Activated T-cell treated with anti-CD3 and anti-CD28 coated beads, Interleukin-2, amount 50 U/mL, for 4 hours (primary cell): ENCODE measurements around the gene HFM1. TPM values are rescaled to one million over a fixed set of nuclear protein-coding genes. Genes with fewer than 3 reads are reported as not detected.

Source experiments
- ATAC-seq, 2 donors: fragments of 200-7000 bp; cut with Tn5 transposase; one replicate each; pipeline ENCODE4 v1.10.0; 2021
- DNase-seq: peaks from one replicate; pipeline ENCODE4 v3.0.0-alpha.2; 2020
- H3K27me3 Mint-ChIP-seq: one replicate; pipeline ENCODE4 v1.8.0; 2021; ENCODE audit warnings: low read depth, mixed read lengths
- H3K36me3 Mint-ChIP-seq: one replicate; pipeline ENCODE4 v1.8.0; 2022; ENCODE audit warnings: mixed read lengths; ENCODE audit not compliant: insufficient read depth
- H3K4me1 Mint-ChIP-seq: one replicate; pipeline ENCODE4 v1.8.0; 2021; ENCODE audit warnings: low read depth, mixed read lengths
- H3K4me3 Mint-ChIP-seq: one replicate; pipeline ENCODE4 v1.8.0; 2021; ENCODE audit warnings: mild to moderate bottlenecking, moderate library complexity, mixed read lengths
- H3K9me3 Mint-ChIP-seq: one replicate; pipeline ENCODE4 v1.8.0; 2021; ENCODE audit warnings: mixed read lengths
- total RNA-seq, 3 donors: library from RNA; stranded (reverse); gene quantifications; one replicate each; pipeline ENCODE4 v1.2.1, GENCODE V29; 2021

The HFM1 gene
- total RNA-seq, 3 donors from 2014 or later, result 0.10 to 0.11 TPM; not detected in 1

DNA sequence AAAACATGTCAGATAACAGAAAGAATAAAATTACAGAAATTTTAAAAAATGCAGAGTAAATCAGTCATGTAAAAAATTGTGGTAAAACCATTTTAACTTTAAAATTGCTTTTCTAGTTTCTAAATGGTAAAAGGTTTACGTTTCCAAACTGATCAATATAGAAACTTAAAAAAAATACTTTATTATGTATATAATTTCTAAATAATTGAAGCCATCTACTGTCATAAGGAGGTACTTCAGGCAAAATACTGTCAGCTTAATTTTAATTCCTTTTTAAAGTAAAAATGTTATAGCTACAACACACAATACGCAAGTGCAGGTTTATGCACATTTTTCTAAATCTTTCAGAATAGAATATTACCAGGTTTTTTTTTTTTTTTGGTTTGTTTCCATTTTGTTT, 159.9 kb downstream of the HFM1 start:
- Mint-ChIP-seq H3K4me1 (no peaks in the 10 kb centered on the region), H3K27me3 (peaks cover 9% of the 10 kb centered on the region), H3K9me3 (no peaks in the 10 kb centered on the region), H3K36me3 (no peaks in the 10 kb centered on the region), H3K4me3 (no peak overlapping the region)
- DNase-seq, result no peak
- ATAC-seq, result no peak

DNA sequence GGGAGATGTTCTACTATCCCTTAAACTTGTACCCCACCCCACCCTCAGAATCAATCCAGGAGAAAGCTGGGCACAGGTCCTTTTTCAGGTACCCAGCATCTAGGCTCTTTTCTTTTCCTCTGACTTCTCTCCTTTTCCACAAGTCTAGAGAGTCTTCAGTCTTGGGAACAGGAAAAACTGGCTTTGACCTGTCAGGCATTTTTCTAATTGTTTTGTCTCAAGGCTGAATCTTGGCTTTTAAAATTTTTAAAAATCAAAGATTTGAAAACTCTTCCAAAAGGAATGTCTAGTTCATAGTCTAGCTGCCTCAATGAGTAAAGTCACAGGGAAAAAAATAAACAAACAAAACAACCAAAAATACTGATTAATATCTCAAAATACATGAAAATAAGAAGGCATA, 161.5 kb downstream of the HFM1 start:
- H3K4me1 Mint-ChIP-seq, result no peaks in the 10 kb centered on the region
- ATAC-seq (no peak), DNase-seq (no peak)
- H3K36me3 Mint-ChIP-seq, result no peaks in the 10 kb centered on the region
- H3K9me3 Mint-ChIP-seq, result no peaks in the 10 kb centered on the region
- H3K27me3 Mint-ChIP-seq, result peaks cover 2% of the 10 kb centered on the region
- no peak overlapping the region for H3K4me3 Mint-ChIP-seq

DNA sequence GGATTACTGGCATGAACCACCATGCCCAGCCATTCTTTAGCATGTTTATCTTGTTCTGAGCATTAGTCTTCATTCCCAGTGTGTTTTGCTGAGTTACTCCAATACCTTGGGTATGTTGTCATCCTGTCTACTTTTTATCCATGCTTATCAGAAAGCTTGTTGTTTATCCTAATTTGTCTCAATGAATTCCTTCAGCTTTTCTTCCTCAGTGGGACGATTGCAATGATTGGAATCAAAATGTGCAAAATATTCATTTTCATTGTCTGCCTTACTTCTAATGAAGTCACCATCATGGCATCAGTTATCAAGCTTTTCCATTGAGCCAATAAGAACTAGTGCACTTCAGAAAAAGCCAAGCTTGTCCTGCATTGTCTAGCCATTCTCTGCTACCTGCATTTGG, 170.5 kb downstream of the HFM1 start:
- no peaks in the 10 kb centered on the region for H3K4me1 Mint-ChIP-seq
- DNase-seq (no peak), ATAC-seq (no peak)
- no peak overlapping the region for H3K4me3 Mint-ChIP-seq
- H3K27me3 Mint-ChIP-seq, result peaks cover 9% of the 10 kb centered on the region
- no peaks in the 10 kb centered on the region for H3K9me3 Mint-ChIP-seq
- no peaks in the 10 kb centered on the region for H3K36me3 Mint-ChIP-seq

DNA sequence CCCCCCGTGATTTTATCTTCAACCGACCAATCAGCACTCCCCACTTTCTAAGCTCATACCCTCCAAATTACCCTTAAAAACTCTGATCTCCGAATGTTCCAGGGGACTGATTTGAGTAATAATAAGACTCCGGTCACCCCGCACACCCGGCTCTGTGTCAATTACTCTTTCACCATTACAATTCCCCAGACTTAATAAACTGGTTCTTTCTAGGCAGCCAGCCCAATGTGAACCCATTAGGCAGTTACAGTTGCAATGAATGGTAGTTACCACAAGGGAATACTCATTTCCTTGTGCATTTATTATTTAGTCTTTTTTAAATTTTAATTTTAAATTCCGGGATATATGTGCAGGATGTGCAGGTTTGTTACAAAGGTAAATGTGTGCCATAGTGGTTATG, 177.9 kb downstream of the HFM1 start:
- Mint-ChIP-seq H3K27me3 (peaks cover 2% of the 10 kb centered on the region), H3K9me3 (no peaks in the 10 kb centered on the region), H3K36me3 (no peaks in the 10 kb centered on the region), H3K4me1 (no peaks in the 10 kb centered on the region), H3K4me3 (no peak overlapping the region)
- DNase-seq (no peak), ATAC-seq (no peak)

DNA sequence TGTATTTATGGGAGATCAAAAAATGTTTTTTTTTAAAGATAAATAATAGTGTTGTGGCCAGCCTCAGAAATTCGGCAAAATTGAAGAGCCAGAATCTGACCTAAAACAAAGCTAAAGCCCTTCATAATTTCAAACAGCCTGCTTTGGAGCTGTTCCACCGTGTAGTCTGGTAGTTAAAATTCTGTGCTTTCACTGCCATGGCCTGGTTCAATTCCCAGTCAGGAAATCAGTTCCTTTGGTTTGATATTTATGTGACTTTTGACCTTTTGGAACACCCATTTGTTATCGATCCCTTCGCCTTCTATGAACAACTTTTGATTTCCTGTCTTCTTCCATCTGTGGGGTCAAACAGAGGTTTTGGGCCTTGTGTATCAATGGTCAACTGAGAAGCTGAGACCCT, 179.8 kb downstream of the HFM1 start:
- peaks cover 5% of the 10 kb centered on the region for H3K9me3 Mint-ChIP-seq
- ATAC-seq (no peak), DNase-seq (no peak)
- peaks cover 4% of the 10 kb centered on the region for H3K27me3 Mint-ChIP-seq
- H3K36me3 Mint-ChIP-seq, result no peaks in the 10 kb centered on the region
- H3K4me3 Mint-ChIP-seq, result no peak overlapping the region
- no peaks in the 10 kb centered on the region for H3K4me1 Mint-ChIP-seq

DNA sequence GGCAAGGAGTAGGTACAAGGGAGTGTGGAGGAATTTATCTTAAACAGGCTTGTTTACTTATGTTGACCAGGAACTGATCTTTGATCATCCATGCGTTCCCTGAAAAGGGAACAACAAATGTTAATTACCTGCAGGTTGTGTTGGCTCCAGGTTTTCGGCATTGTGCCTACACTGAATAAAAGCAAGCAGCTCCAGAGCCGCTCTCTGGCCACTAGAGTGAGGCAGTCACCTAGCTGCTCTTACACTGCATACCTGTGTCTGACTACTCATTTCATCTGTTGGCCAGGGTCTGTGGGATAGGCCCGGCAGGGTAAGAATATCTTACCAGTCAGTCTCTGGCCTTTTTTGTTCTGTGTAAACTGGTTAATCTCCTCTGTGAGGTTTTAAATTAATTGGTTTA, 183.6 kb downstream of the HFM1 start:
- H3K27me3 Mint-ChIP-seq, result peaks cover 2% of the 10 kb centered on the region
- H3K4me1 Mint-ChIP-seq, result no peaks in the 10 kb centered on the region
- no peaks in the 10 kb centered on the region for H3K36me3 Mint-ChIP-seq
- DNase-seq, result no peak
- H3K4me3 Mint-ChIP-seq, result no peak overlapping the region
- no peak for ATAC-seq
- H3K9me3 Mint-ChIP-seq, result peaks cover 12% of the 10 kb centered on the region

DNA sequence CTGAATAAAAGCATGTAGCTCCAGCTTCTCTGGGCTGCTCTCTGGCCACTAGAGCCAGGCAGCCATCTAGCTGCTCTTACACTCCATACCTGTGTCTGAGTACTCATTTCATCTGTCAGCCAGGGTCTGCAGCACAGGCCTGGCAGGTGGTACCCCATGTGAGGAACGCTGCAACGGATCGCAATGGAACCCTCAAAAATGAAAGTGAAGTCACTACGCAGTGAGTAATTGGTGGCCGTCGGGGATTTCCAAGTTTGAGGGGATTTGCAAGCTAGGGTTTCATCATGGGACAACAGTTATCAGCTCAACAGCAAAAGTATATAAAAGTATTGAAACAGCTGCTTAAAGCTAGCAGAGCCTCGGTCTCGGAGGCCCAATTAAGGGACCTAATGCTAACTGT, 186.7 kb downstream of the HFM1 start:
- no peak for ATAC-seq
- H3K9me3 Mint-ChIP-seq, result peaks cover 12% of the 10 kb centered on the region
- no peaks in the 10 kb centered on the region for H3K4me1 Mint-ChIP-seq
- DNase-seq, result no peak
- no peak overlapping the region for H3K4me3 Mint-ChIP-seq
- H3K36me3 Mint-ChIP-seq, result no peaks in the 10 kb centered on the region
- peaks cover 2% of the 10 kb centered on the region for H3K27me3 Mint-ChIP-seq

Other genes starting within 250 kb of the HFM1 start
- 10 to 100 TPM; 11.1 to 20.1 (median 16.6) TPM for gene CDC7, start 96.0 kb upstream of the HFM1 start, total RNA-seq